Rectal smooth muscle tissue (tissue), 1 donor: ENCODE measurements around the gene CST11.
"Not testable (repeated sequence)": the region's sequence is repeated elsewhere in the genome, so short reads cannot be mapped to it uniquely, and the experiment has no call there.

Source experiments
- H3K27ac ChIP-seq: one replicate; pipeline ENCODE4 v1.7.0; 2013; ENCODE audit warnings: low read depth, low read length, inconsistent platforms
- H3K27me3 ChIP-seq: one replicate; pipeline ENCODE4 v1.7.0; 2013; ENCODE audit warnings: low read length; ENCODE audit not compliant: control insufficient read depth, insufficient read depth
- H3K36me3 ChIP-seq: one replicate; pipeline ENCODE4 v1.7.0; 2013; ENCODE audit warnings: low read length; ENCODE audit not compliant: control insufficient read depth, insufficient read depth
- H3K4me1 ChIP-seq: one replicate; pipeline ENCODE4 v1.7.0; 2013; ENCODE audit warnings: low read length; ENCODE audit not compliant: control insufficient read depth, insufficient read depth
- H3K4me3 ChIP-seq: one replicate; pipeline ENCODE4 v1.7.0; 2013; ENCODE audit warnings: low read length
- H3K9ac ChIP-seq: one replicate; pipeline ENCODE4 v1.7.0; 2013; ENCODE audit warnings: low read length

Gene CST11

GRCh38 chr20:23475395-23475794, 22.7 kb upstream of the CST11 start:
- H3K27me3 ChIP-seq = no peaks in the 10 kb centered on the region
- H3K4me3 ChIP-seq = no peak overlapping the region
- no peaks in the 10 kb centered on the region for H3K4me1 ChIP-seq
- H3K9ac ChIP-seq = no peak overlapping the region
- no peaks in the 10 kb centered on the region for H3K36me3 ChIP-seq
- no peak overlapping the region for H3K27ac ChIP-seq

- H3K27me3 ChIP-seq, H3K9ac ChIP-seq, H3K4me3 ChIP-seq, H3K27ac ChIP-seq, H3K36me3 ChIP-seq, H3K4me1 ChIP-seq: not testable (repeated sequence)
Measured at GRCh38 chr20:23473293-23473692, 20.6 kb upstream of the CST11 start.

GRCh38 chr20:23472306-23472705, 19.6 kb upstream of the CST11 start:
- not testable (repeated sequence) for H3K36me3 ChIP-seq, H3K4me3 ChIP-seq, H3K4me1 ChIP-seq, H3K9ac ChIP-seq, H3K27ac ChIP-seq, H3K27me3 ChIP-seq

- H3K36me3 ChIP-seq, H3K4me1 ChIP-seq, H3K9ac ChIP-seq, H3K27ac ChIP-seq, H3K27me3 ChIP-seq, H3K4me3 ChIP-seq: not testable (repeated sequence)
Measured at GRCh38 chr20:23466961-23467360, 14.3 kb upstream of the CST11 start.

- no peaks in the 10 kb centered on the region for H3K36me3 ChIP-seq
- H3K9ac ChIP-seq = no peak overlapping the region
- no peak overlapping the region for H3K4me3 ChIP-seq
- no peak overlapping the region for H3K27ac ChIP-seq
- H3K4me1 ChIP-seq = no peaks in the 10 kb centered on the region
- no peaks in the 10 kb centered on the region for H3K27me3 ChIP-seq
Measured at GRCh38 chr20:23461180-23461579, 8.5 kb upstream of the CST11 start.

- no peak overlapping the region for H3K27ac ChIP-seq
- no peaks in the 10 kb centered on the region for H3K27me3 ChIP-seq
- no peak overlapping the region for H3K4me3 ChIP-seq
- H3K36me3 ChIP-seq = no peaks in the 10 kb centered on the region
- H3K9ac ChIP-seq = no peak overlapping the region
- H3K4me1 ChIP-seq = no peaks in the 10 kb centered on the region
Measured at GRCh38 chr20:23459461-23460150, 6.9 kb upstream of the CST11 start.

- Histone ChIP-seq H3K27ac (no peak overlapping the region), H3K4me3 (no peak overlapping the region), H3K9ac (no peak overlapping the region), H3K36me3 (no peaks in the 10 kb centered on the region), H3K27me3 (no peaks in the 10 kb centered on the region), H3K4me1 (no peaks in the 10 kb centered on the region)
Measured at GRCh38 chr20:23456873-23457272, 4.2 kb upstream of the CST11 start.

- H3K4me1 ChIP-seq = no peaks in the 10 kb centered on the region
- H3K9ac ChIP-seq = no peak overlapping the region
- H3K4me3 ChIP-seq = no peak overlapping the region
- H3K27ac ChIP-seq = no peak overlapping the region
- no peaks in the 10 kb centered on the region for H3K36me3 ChIP-seq
- no peaks in the 10 kb centered on the region for H3K27me3 ChIP-seq
Measured at GRCh38 chr20:23456409-23456808, 3.7 kb upstream of the CST11 start.

- Histone ChIP-seq H3K27me3 (no peaks in the 10 kb centered on the region), H3K9ac (no peak overlapping the region), H3K36me3 (no peaks in the 10 kb centered on the region), H3K4me3 (no peak overlapping the region), H3K4me1 (no peaks in the 10 kb centered on the region), H3K27ac (no peak overlapping the region)
Measured at GRCh38 chr20:23455639-23456038, 3.0 kb upstream of the CST11 start.

- no peaks in the 10 kb centered on the region for H3K36me3 ChIP-seq
- no peaks in the 10 kb centered on the region for H3K4me1 ChIP-seq
- no peak overlapping the region for H3K4me3 ChIP-seq
- H3K27me3 ChIP-seq = no peaks in the 10 kb centered on the region
- H3K9ac ChIP-seq = no peak overlapping the region
- no peak overlapping the region for H3K27ac ChIP-seq
Measured at GRCh38 chr20:23454816-23455215, 2.1 kb upstream of the CST11 start.

- no peak overlapping the region for H3K9ac ChIP-seq
- no peak overlapping the region for H3K27ac ChIP-seq
- no peaks in the 10 kb centered on the region for H3K4me1 ChIP-seq
- no peak overlapping the region for H3K4me3 ChIP-seq
- no peaks in the 10 kb centered on the region for H3K27me3 ChIP-seq
- H3K36me3 ChIP-seq = no peaks in the 10 kb centered on the region
Measured at GRCh38 chr20:23453549-23454543, 1.2 kb upstream of the CST11 start.

- Histone ChIP-seq H3K4me3 (no peak overlapping the region), H3K27ac (no peak overlapping the region), H3K36me3 (no peaks in the 10 kb centered on the region), H3K4me1 (no peaks in the 10 kb centered on the region), H3K27me3 (no peaks in the 10 kb centered on the region), H3K9ac (no peak overlapping the region)
Measured at GRCh38 chr20:23451956-23452487, 654 bp downstream of the CST11 start.
